Measurements from ENCODE around the gene PLPP7.
"Not testable (repeated sequence)": the region's sequence is repeated elsewhere in the genome, so short reads cannot be mapped to it uniquely, and the experiment has no call there.

The PLPP7 gene

GRCh38 chr9:131330814-131331600 is 41.5 kb downstream of the PLPP7 start:
- DNase-seq (ENCODE audit: low spot score): no peak

- not testable (repeated sequence) for DNase-seq (ENCODE audit: low spot score)
These were observed 42.5 kb downstream of the PLPP7 start for GRCh38 chr9:131331996-131332395.

GRCh38 chr9:131333771-131334628 is 44.5 kb downstream of the PLPP7 start:
- no peak for DNase-seq (ENCODE audit: low spot score)

- peak; percentile 29 for DNase-seq (ENCODE audit: low spot score)
These were observed 45.3 kb downstream of the PLPP7 start for GRCh38 chr9:131334629-131335367.

- DNase-seq (ENCODE audit: low spot score): no peak
These were observed 45.8 kb downstream of the PLPP7 start for GRCh38 chr9:131335368-131335755.

GRCh38 chr9:131337131-131337848 is 47.8 kb downstream of the PLPP7 start:
- no peak for DNase-seq (ENCODE audit: low spot score)

GRCh38 chr9:131339212-131339611 is 49.7 kb downstream of the PLPP7 start:
- not testable (repeated sequence) for DNase-seq (ENCODE audit: low spot score)

GRCh38 chr9:131344931-131345535 is 55.5 kb downstream of the PLPP7 start:
- DNase-seq (ENCODE audit: low spot score): not testable (repeated sequence)

- no peak for DNase-seq (ENCODE audit: low spot score)
These were observed 57.0 kb downstream of the PLPP7 start for GRCh38 chr9:131346559-131346958.

- no peak for DNase-seq (ENCODE audit: low spot score)
These were observed 58.0 kb downstream of the PLPP7 start for GRCh38 chr9:131347376-131348020.

- no peak for DNase-seq (ENCODE audit: low spot score)
These were observed 59.4 kb downstream of the PLPP7 start for GRCh38 chr9:131348631-131349521.

- DNase-seq (ENCODE audit: low spot score): no peak
These were observed 60.0 kb downstream of the PLPP7 start for GRCh38 chr9:131349522-131349880.

GRCh38 chr9:131349881-131350563 is 60.5 kb downstream of the PLPP7 start:
- peak; percentile 77 for DNase-seq (ENCODE audit: low spot score)

GRCh38 chr9:131356479-131356878 is 67.0 kb downstream of the PLPP7 start:
- DNase-seq (ENCODE audit: low spot score): peak; percentile 86

- no peak for DNase-seq (ENCODE audit: low spot score)
These were observed 69.0 kb downstream of the PLPP7 start for GRCh38 chr9:131358556-131358955.

Data from pons (tissue), 1 donor.